SJSA1 (cell line): ENCODE data around the gene FLVCR2. TPM values are rescaled to one million over a fixed set of nuclear protein-coding genes. Genes with fewer than 3 reads are reported as not detected.
A peak's percentile ranks its signal among the peaks of the same experiment; 100 is the strongest.

Source experiments
- DNase-seq, 2 experiments: peaks; one replicate each; pipeline ENCODE4 v3.0.0-alpha.2; 2015 to 2020; ENCODE audit warnings: low spot score in 2 of 2, low read depth in 1 of 2
- H3K27ac ChIP-seq: fragments of 250-450 bp; sonication (Bioruptor Pico); 2 replicates; pipeline ENCODE4 v1.5.1; 2020; ENCODE audit warnings: mild to moderate bottlenecking, moderate library complexity
- H3K27me3 ChIP-seq: fragments of 250-450 bp; sonication (Bioruptor Pico); replicated peaks from 2 replicates; pipeline ENCODE4 v1.5.1; 2020; ENCODE audit warnings: mild to moderate bottlenecking, moderate library complexity
- H3K36me3 ChIP-seq: fragments of 250-450 bp; sonication (Bioruptor Pico); 2 replicates; pipeline ENCODE4 v1.5.1; 2020; ENCODE audit warnings: mild to moderate bottlenecking
- H3K4me1 ChIP-seq: fragments of 250-450 bp; sonication (Bioruptor Pico); replicated peaks from 2 replicates; pipeline ENCODE4 v1.6.1; 2021; ENCODE audit warnings: mild to moderate bottlenecking
- H3K4me3 ChIP-seq: fragments of 250-450 bp; sonication (Bioruptor Pico); 2 replicates; pipeline ENCODE4 v1.5.1; 2020; ENCODE audit warnings: mild to moderate bottlenecking
- H3K9me3 ChIP-seq: fragments of 250-450 bp; sonication (Bioruptor Pico); replicated peaks from 2 replicates; pipeline ENCODE4 v1.5.1; 2020; ENCODE audit warnings: mild to moderate bottlenecking
- total RNA-seq: library from RNA; depleted of rRNA; stranded (reverse); fragments of >200 nt; shearing (Covaris generic); gene quantifications from 2 replicates; pipeline ENCODE4 v1.2.3, GENCODE V29; 2014; rRNA removed

FLVCR2 gene
- 0.09 and 0.39 TPM in 2 replicates for total RNA-seq

- no peaks in the 10 kb centered on the region; the same call in 1 of the 2 replicates for H3K27me3 ChIP-seq
- H3K9me3 ChIP-seq, result no peaks in the 10 kb centered on the region
- H3K4me3 ChIP-seq, result peak within 1 kb of the TSS; percentile 34
- no peak within 1 kb of the TSS for H3K27ac ChIP-seq
- H3K36me3 ChIP-seq, result no peaks in the 10 kb centered on the region
- peaks cover 8% of the 10 kb centered on the region for H3K4me1 ChIP-seq
- peak; percentile 59 to 61 for DNase-seq
Measured at GRCh38 chr14:75578102-75578785, at the start of gene FLVCR2. FLVCR2 (plus strand) TSS chr14:75578620; CDS start chr14:75578973, 353 bp downstream.

- Histone ChIP-seq H3K27ac (peak overlapping the region; percentile 44), H3K9me3 (no peaks in the 10 kb centered on the region), H3K4me3 (no peak overlapping the region), H3K4me1 (peaks cover 30% of the 10 kb centered on the region), H3K36me3 (no peaks in the 10 kb centered on the region), H3K27me3 (no peaks in the 10 kb centered on the region)
- no peak for DNase-seq
Measured at GRCh38 chr14:75531256-75531655, 47.2 kb upstream of the FLVCR2 start.

GRCh38 chr14:75531660-75532317 is 46.6 kb upstream of the FLVCR2 start:
- no peaks in the 10 kb centered on the region for H3K27me3 ChIP-seq
- peaks cover 32% of the 10 kb centered on the region for H3K4me1 ChIP-seq
- peak overlapping the region; percentile 44 for H3K27ac ChIP-seq
- DNase-seq, result peak in 1 of 2 experiments; percentile 51
- no peak overlapping the region for H3K4me3 ChIP-seq
- H3K9me3 ChIP-seq, result no peaks in the 10 kb centered on the region
- H3K36me3 ChIP-seq, result no peaks in the 10 kb centered on the region

- Histone ChIP-seq H3K9me3 (no peaks in the 10 kb centered on the region), H3K27ac (no peak overlapping the region), H3K27me3 (no peaks in the 10 kb centered on the region), H3K4me3 (no peak overlapping the region), H3K36me3 (no peaks in the 10 kb centered on the region), H3K4me1 (peaks cover 32% of the 10 kb centered on the region)
- peak in 1 of 2 experiments; percentile 3 for DNase-seq
Measured at GRCh38 chr14:75533791-75534555, 44.4 kb upstream of the FLVCR2 start.

- no peak overlapping the region for H3K4me3 ChIP-seq
- no peak for DNase-seq
- peak overlapping the region; percentile 71 for H3K27ac ChIP-seq
- no peaks in the 10 kb centered on the region for H3K36me3 ChIP-seq
- no peaks in the 10 kb centered on the region for H3K9me3 ChIP-seq
- peaks cover 32% of the 10 kb centered on the region for H3K4me1 ChIP-seq
- no peaks in the 10 kb centered on the region for H3K27me3 ChIP-seq
Measured at GRCh38 chr14:75535164-75535898, 43.1 kb upstream of the FLVCR2 start.

GRCh38 chr14:75537071-75537470 is 41.3 kb upstream of the FLVCR2 start:
- peaks cover 20% of the 10 kb centered on the region for H3K4me1 ChIP-seq
- no peaks in the 10 kb centered on the region for H3K36me3 ChIP-seq
- H3K9me3 ChIP-seq, result no peaks in the 10 kb centered on the region
- H3K27ac ChIP-seq, result no peak overlapping the region
- no peak for DNase-seq
- no peaks in the 10 kb centered on the region for H3K27me3 ChIP-seq
- H3K4me3 ChIP-seq, result no peak overlapping the region

- DNase-seq, result no peak
Measured at GRCh38 chr14:75539162-75539560, 39.3 kb upstream of the FLVCR2 start.

GRCh38 chr14:75539561-75540478 is 38.6 kb upstream of the FLVCR2 start:
- Histone ChIP-seq H3K4me1 (peaks cover 16% of the 10 kb centered on the region), H3K36me3 (no peaks in the 10 kb centered on the region)

More at GRCh38 chr14:75539162-75539560, 39.3 kb upstream of the FLVCR2 start:
- no peaks in the 10 kb centered on the region for H3K27me3 ChIP-seq
- no peaks in the 10 kb centered on the region for H3K36me3 ChIP-seq
- no peak overlapping the region for H3K27ac ChIP-seq
- no peak overlapping the region for H3K4me3 ChIP-seq
- H3K4me1 ChIP-seq, result peaks cover 18% of the 10 kb centered on the region
- no peaks in the 10 kb centered on the region for H3K9me3 ChIP-seq

GRCh38 chr14:75540479-75540851 is 38.0 kb upstream of the FLVCR2 start:
- H3K36me3 ChIP-seq, result no peaks in the 10 kb centered on the region
- H3K4me1 ChIP-seq, result peaks cover 10% of the 10 kb centered on the region
- no peaks in the 10 kb centered on the region for H3K9me3 ChIP-seq
- H3K27me3 ChIP-seq, result no peaks in the 10 kb centered on the region
- DNase-seq, result no peak
- H3K4me3 ChIP-seq, result no peak overlapping the region
- H3K27ac ChIP-seq, result no peak overlapping the region

More at GRCh38 chr14:75539561-75540478, 38.6 kb upstream of the FLVCR2 start:
- no peak for DNase-seq
- Histone ChIP-seq H3K4me3 (no peak overlapping the region), H3K27ac (no peak overlapping the region), H3K9me3 (no peaks in the 10 kb centered on the region), H3K27me3 (no peaks in the 10 kb centered on the region)

- Histone ChIP-seq H3K27me3 (no peaks in the 10 kb centered on the region), H3K36me3 (no peaks in the 10 kb centered on the region), H3K27ac (no peak overlapping the region), H3K4me1 (no peaks in the 10 kb centered on the region), H3K4me3 (no peak overlapping the region), H3K9me3 (no peaks in the 10 kb centered on the region)
- no peak for DNase-seq
Measured at GRCh38 chr14:75542588-75543091, 35.8 kb upstream of the FLVCR2 start.

- H3K4me1 ChIP-seq, result no peaks in the 10 kb centered on the region
- H3K27ac ChIP-seq, result no peak overlapping the region
- H3K36me3 ChIP-seq, result no peaks in the 10 kb centered on the region
- no peak overlapping the region for H3K4me3 ChIP-seq
- no peak for DNase-seq
- no peaks in the 10 kb centered on the region for H3K9me3 ChIP-seq
- no peaks in the 10 kb centered on the region for H3K27me3 ChIP-seq
Measured at GRCh38 chr14:75543253-75543652, 35.2 kb upstream of the FLVCR2 start.

- no peaks in the 10 kb centered on the region for H3K4me1 ChIP-seq
- H3K36me3 ChIP-seq, result no peaks in the 10 kb centered on the region
- H3K9me3 ChIP-seq, result no peaks in the 10 kb centered on the region
- no peak for DNase-seq
- H3K27me3 ChIP-seq, result no peaks in the 10 kb centered on the region
- no peak overlapping the region for H3K27ac ChIP-seq
- no peak overlapping the region for H3K4me3 ChIP-seq
Measured at GRCh38 chr14:75543786-75544185, 34.6 kb upstream of the FLVCR2 start.
